ENCODE data around the gene NCBP3. TPM values are rescaled to one million over a fixed set of nuclear protein-coding genes. Genes with fewer than 3 reads are reported as not detected.

Gene NCBP3
- total and polyA plus RNA-seq, 2 donors from 2014 or later, result 14.5 to 41.5 TPM

- intact Hi-C loops (cut with DNase I), result no loop called here
- Histone ChIP-seq H3K27ac (ENCODE audit: low read depth in 2 of 2, low read length in 2 of 2) (no peak overlapping the region), H3K9ac (ENCODE audit: low read length in 3 of 3) (no peak overlapping the region), H3K4me1 (ENCODE audit: control insufficient read depth in 2 of 3, insufficient read depth in 2 of 3, low read depth in 1 of 3, low read length in 3 of 3) (no peaks in the 10 kb centered on the region), H3K9me3 (ENCODE audit: control insufficient read depth in 2 of 3, insufficient read depth in 1 of 3, low read length in 3 of 3) (no peaks in the 10 kb centered on the region), H3K27me3 (ENCODE audit: control insufficient read depth, insufficient read depth, low read length) (no peaks in the 10 kb centered on the region), H3K36me3 (ENCODE audit: control insufficient read depth in 2 of 3, insufficient read depth in 3 of 3, low read length in 3 of 3) (no peaks in the 10 kb centered on the region), H3K4me3 (ENCODE audit: low read length in 3 of 3) (no peak overlapping the region)
- FAIRE-seq (no peak), DNase-seq (no peak)
- TF ChIP-seq CTCF (IDR thresholded peaks at IDR 0.05; ENCODE audit: borderline replicate concordance, extremely low read depth, insufficient read depth), result no peak
These were observed 29.3 kb upstream of the NCBP3 start for GRCh38 chr17:3875317-3875716.

- intact Hi-C loops (cut with DNase I), result no loop called here
- H3K9me3 ChIP-seq (ENCODE audit: control insufficient read depth in 2 of 3, insufficient read depth in 1 of 3, low read length in 3 of 3), result no peaks in the 10 kb centered on the region
- DNase-seq, result no peak
- H3K27ac ChIP-seq (ENCODE audit: low read depth in 2 of 2, low read length in 2 of 2), result no peak overlapping the region
- no peak overlapping the region for H3K4me3 ChIP-seq (ENCODE audit: low read length in 3 of 3)
- TF ChIP-seq CTCF (IDR thresholded peaks at IDR 0.05; ENCODE audit: borderline replicate concordance, extremely low read depth, insufficient read depth), result no peak
- no peak for FAIRE-seq
- no peak overlapping the region for H3K9ac ChIP-seq (ENCODE audit: low read length in 3 of 3)
- H3K36me3 ChIP-seq (ENCODE audit: control insufficient read depth in 2 of 3, insufficient read depth in 3 of 3, low read length in 3 of 3), result no peaks in the 10 kb centered on the region
- no peaks in the 10 kb centered on the region for H3K4me1 ChIP-seq (ENCODE audit: control insufficient read depth in 2 of 3, insufficient read depth in 2 of 3, low read depth in 1 of 3, low read length in 3 of 3)
- no peaks in the 10 kb centered on the region for H3K27me3 ChIP-seq (ENCODE audit: control insufficient read depth, insufficient read depth, low read length)
These were observed 27.8 kb upstream of the NCBP3 start for GRCh38 chr17:3873862-3874261.

- TF ChIP-seq CTCF (IDR thresholded peaks at IDR 0.05; ENCODE audit: borderline replicate concordance, extremely low read depth, insufficient read depth), result no peak
- FAIRE-seq (no peak), DNase-seq (peak in 1 of 5 donors; percentile 33)
- H3K27me3 ChIP-seq (ENCODE audit: control insufficient read depth, insufficient read depth, low read length), result no peaks in the 10 kb centered on the region
- no peak overlapping the region for H3K4me3 ChIP-seq (ENCODE audit: low read length in 3 of 3)
- H3K9ac ChIP-seq (ENCODE audit: low read length in 3 of 3), result no peak overlapping the region
- H3K27ac ChIP-seq (ENCODE audit: low read depth in 2 of 2, low read length in 2 of 2), result no peak overlapping the region
- no peaks in the 10 kb centered on the region for H3K36me3 ChIP-seq (ENCODE audit: control insufficient read depth in 2 of 3, insufficient read depth in 3 of 3, low read length in 3 of 3)
- intact Hi-C loops (cut with DNase I), result no loop called here
- H3K4me1 ChIP-seq (ENCODE audit: control insufficient read depth in 2 of 3, insufficient read depth in 2 of 3, low read depth in 1 of 3, low read length in 3 of 3), result no peaks in the 10 kb centered on the region
- H3K9me3 ChIP-seq (ENCODE audit: control insufficient read depth in 2 of 3, insufficient read depth in 1 of 3, low read length in 3 of 3), result no peaks in the 10 kb centered on the region
These were observed 24.8 kb upstream of the NCBP3 start for GRCh38 chr17:3870871-3871306.

- no peak overlapping the region for H3K9ac ChIP-seq (ENCODE audit: low read length in 3 of 3)
- no peak for FAIRE-seq
- no peaks in the 10 kb centered on the region for H3K9me3 ChIP-seq (ENCODE audit: control insufficient read depth in 2 of 3, insufficient read depth in 1 of 3, low read length in 3 of 3)
- H3K36me3 ChIP-seq (ENCODE audit: control insufficient read depth in 2 of 3, insufficient read depth in 3 of 3, low read length in 3 of 3), result no peaks in the 10 kb centered on the region
- intact Hi-C loops (cut with DNase I), result no loop called here
- no peaks in the 10 kb centered on the region for H3K27me3 ChIP-seq (ENCODE audit: control insufficient read depth, insufficient read depth, low read length)
- no peak for TF ChIP-seq CTCF (IDR thresholded peaks at IDR 0.05; ENCODE audit: borderline replicate concordance, extremely low read depth, insufficient read depth)
- H3K4me1 ChIP-seq (ENCODE audit: control insufficient read depth in 2 of 3, insufficient read depth in 2 of 3, low read depth in 1 of 3, low read length in 3 of 3), result no peaks in the 10 kb centered on the region
- DNase-seq, result peak in 1 of 5 donors; percentile 29
- no peak overlapping the region for H3K4me3 ChIP-seq (ENCODE audit: low read length in 3 of 3)
- H3K27ac ChIP-seq (ENCODE audit: low read depth in 2 of 2, low read length in 2 of 2), result no peak overlapping the region
These were observed 21.6 kb upstream of the NCBP3 start for GRCh38 chr17:3867606-3868005.
